NCI-H2171 (cell line): ENCODE data around the gene TRPM3.

Experiments used
- DNase-seq: peaks from one replicate; lab custom pipeline; 2025; lab: John Stamatoyannopoulos, UW

Gene TRPM3

DNA sequence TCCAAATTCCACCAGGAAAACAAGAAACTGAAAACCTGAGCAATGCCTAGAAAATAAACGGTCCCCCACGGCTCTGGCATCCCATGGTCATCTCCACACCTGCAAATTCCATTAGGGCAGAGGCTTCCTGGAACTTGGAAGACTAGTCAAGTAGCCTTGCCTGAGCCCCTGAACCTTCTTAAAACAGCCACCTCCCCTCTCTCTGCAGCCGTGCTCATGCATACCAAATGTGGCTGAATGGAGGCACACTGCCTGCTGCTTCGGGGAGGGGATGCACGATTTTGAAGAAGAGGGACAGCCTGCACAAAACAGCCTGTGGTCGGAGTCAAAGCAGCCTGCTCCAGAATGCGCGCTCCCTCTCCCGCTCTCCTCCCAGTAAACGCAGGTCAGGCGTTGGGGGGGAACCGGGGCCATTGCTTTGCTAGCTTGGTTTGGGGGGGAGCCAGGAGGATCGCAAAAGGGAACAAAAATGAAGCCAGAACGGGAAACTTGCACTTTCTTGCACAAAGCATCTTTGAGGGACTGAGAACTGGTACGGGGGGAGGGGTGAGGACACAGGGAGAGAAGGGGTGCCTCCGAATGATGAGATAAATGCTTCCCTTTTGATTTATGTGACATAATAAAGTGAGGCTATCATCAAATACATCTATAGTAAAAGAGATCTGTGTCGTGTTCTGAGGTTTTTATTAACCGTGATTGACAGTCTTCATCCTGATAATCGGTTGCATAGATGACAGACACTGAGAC lies at the start of gene TRPM3:
TRPM3 (minus strand) TSS at position 347 of the 747 bp plus-strand sequence; CDS start at position 80, 267 bp downstream.
- no peak for DNase-seq

DNA sequence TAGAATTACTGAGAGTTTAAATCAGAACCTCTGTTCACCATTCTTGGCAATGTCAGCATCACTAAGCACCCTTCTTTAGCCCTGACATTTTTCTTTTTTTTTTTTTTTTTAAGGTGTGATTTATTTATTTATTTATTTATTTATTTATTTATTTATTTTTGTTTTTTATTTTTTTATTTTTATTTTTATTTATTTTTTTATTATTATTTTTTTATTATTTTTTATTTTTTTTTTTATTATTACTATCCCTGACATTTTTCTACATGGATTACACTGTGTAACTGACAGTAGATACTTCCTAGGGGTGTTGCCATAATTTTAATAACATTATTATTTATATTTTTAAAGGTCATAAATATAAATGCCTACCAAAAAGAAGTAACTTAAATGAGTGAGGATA lies 47.0 kb upstream of the TRPM3 start:
- DNase-seq, result no peak

DNA sequence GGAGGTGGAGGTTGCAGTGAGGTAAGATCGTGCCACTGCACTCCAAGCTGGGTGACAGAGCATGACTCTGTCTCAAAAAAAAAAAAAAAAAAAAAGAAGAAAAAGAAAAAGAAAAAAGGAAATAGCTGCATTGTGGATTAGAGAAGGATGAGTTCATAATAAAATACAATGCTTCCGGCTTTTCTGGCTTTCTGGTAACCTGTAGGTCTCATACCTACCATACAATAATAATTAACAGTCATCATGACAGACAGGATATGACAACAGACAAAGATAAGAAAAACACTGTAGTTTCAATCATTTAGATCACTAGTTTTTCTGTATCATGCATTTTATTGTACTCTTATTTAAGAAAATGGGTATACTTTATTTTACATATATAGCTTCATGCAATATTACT lies 40.7 kb upstream of the TRPM3 start:
- no peak for DNase-seq

DNA sequence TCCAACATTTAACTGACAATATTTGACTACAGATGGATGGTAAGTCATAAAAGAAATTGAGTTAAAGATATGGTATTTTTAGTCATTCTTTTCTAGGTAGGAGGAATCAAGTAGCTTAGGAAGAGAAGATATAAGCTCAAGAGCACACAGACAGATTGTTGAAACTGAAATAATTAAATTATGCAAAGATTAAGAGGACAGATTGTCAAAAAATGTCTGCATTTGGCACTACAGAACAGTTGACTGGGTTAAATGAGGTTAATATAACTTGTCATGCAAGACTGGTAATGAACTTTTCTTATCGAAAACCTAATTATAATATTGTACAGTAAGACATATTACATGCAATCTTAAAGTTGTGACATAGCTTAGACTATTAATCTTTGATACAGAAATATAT lies 36.3 kb upstream of the TRPM3 start:
- no peak for DNase-seq

DNA sequence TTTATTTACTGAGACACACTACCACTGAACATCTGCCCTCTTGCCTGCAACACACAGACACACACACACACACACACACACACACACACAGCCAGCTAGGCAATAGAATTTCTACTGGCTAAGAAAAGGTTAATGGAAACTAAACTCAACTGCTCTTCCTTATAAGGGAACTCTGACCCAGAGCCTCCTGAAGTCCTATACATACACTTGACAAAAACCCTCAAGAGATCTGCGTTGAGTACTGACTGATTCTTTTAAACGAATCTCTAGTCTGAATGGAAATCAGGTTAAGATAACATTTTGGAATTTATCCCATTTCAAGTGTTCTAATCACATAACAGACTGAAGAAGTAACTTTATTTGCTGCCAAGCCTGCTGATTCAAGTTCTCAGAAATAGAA lies 25.9 kb upstream of the TRPM3 start:
- no peak for DNase-seq

DNA sequence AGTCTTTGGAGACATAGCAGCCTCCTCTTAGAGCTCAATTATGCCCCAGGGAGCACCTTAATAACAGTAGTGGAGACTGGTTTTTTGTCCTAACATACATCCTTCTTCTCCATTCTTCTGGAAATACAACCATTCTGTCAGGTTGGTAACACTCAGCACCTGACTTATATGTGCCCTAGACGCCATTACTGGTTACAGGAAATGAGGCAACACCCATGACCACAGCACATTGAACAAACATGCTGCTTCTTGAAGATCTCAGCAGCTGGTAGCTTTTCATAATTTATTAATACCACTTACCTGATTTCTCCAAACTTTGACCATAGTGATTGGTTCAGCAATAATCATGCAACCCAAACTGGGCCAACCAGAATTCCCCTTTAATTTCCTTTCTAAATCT lies 25.1 kb upstream of the TRPM3 start:
- no peak for DNase-seq

DNA sequence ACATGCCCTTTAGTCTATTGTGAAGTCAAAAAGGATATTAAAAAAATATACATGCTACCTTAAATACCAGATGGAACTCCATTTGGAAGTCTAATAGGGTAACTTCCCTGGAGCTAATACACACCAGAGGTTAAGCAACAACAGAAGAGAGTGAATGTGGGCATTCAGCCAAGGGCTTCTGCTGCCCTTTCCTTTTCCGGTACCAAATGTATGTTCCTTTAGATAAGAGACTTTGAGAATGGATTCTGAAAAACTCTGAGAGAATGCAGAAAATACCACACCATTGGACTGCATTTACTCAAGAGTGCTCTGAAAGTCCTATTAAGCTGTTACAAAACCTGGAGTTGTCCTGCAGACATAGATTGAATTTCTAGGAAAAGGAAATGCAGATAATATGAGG lies 23.8 kb upstream of the TRPM3 start:
- DNase-seq, result no peak

DNA sequence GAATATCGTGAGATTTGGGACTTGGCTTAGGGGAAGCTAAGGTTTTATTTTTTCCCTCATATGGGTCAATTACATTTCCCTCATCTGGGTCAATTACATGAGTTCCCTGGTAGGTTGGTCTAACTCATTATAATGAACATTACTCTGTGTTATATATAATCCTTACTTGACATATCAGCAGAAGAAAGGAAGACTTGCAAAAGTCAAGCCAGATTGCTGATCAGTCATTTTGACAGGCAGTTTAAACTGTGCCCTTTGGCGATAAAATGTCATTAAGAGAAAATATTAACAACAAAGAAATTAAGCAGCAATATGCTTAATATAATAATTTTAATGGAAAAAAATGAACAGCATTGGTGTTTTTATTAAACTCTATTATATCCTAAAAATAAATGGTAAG lies 23.1 kb upstream of the TRPM3 start:
- DNase-seq, result no peak

DNA sequence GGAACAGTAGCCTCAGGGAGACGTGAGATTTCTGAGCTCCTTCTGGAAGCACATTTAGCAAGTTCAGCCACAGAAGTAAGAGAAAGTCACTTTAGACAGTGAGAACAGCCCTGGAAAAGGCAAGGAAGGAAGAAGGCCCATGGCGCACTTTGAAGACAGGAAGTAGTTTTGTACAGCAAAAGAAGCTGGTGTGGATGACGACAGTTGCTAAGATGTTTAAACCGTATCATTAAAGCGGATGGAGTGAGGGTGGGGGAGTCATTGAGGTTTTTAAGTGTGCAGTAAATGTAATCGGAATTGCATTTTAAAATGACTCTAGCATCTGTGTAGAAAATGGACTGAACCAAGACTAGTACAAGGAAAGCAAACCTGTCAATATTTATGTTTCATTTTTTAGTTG lies 15.3 kb upstream of the TRPM3 start:
- no peak for DNase-seq

DNA sequence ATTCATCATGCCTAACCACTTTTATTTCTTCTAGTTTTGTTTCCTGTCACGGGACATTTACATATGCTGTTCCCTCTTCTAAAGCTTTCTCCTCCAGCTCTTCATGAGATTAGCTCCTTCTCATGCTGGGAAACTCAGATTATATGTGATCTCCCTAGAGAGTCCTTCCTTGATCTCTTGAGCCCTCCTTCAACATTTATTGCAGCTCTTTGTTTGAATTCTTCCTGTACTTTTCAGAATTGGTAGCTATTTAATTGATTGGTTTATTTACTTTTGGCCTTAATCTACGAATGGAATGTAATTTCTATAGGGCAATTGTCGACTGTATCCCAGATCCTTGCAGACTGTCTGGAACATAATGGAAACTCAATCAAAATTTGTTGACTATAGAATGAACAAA lies 9.7 kb upstream of the TRPM3 start:
- no peak for DNase-seq

DNA sequence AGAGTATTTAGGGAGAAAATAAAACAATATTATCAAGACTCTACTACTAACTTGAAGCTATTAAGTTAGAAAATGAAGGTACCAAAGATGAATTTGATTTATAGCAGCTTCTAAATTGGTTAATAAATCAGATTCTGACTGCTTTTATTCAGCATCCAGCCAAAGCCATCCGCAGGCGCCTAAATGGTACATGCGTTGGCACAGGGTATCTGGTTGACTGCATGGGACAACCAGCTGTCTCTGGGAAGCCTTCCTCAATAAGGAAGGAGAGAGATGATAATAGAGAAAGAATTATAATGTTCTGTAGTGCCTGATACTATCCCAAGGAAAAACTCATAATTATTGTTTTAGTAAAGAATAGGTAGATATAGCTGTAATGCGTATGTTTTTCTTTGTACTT lies 9.1 kb upstream of the TRPM3 start:
- no peak for DNase-seq

DNA sequence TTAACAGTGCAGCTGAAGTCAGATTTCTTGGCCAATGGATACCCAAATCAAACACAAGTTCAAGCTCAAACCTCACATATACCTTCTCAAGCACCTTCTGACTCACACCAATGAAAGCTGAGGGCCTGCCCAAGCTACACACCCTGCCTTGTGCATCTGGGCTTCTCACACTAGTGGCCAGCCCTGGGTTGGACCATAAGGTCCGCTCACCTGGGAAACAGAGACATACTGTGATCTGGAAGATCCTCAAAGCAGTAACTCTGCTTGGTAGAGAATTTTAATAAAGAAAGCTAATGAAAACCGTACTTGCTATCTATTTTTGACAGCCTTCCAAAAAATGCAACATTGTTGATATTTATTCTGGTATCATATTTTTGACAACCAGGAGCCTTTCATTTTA lies 7.4 kb upstream of the TRPM3 start:
- DNase-seq, result no peak

DNA sequence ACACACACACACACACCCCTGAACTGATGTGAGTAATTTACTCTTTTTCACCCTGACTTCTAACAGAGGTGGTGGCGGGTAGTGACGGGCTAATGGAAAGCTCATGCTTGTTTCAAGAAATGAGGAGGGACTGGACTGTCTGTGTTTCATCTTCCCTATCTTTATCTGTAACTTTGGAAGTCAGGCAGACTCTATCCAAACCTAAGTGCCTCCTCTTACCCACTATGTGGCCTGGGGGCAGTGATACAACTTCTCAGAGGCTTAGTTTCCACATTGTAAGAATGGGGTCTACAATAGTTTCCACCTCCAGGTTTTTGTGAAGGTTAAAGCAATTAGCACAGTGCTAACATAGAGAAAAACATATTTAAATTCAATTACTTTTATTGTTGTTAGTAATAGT lies 5.9 kb upstream of the TRPM3 start:
- no peak for DNase-seq

DNA sequence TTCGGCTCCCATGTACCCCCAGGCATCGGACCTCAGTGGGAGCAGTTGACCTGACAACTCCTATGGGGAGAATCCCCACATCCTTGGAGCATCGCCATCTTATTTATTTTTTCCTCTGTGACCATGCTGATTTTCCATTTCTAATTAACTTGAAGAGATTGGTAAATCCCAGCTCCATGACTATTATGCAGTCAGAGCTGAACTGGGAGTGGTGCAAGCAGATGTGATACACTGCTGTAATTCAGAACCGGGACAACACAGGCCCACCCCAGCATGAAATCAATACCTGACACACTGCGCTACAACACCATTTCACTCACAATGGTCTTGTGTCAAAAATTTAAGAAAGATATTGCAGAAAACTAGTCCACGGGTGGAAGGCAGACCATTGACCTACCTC lies 1.0 kb upstream of the TRPM3 start:
- no peak for DNase-seq

DNA sequence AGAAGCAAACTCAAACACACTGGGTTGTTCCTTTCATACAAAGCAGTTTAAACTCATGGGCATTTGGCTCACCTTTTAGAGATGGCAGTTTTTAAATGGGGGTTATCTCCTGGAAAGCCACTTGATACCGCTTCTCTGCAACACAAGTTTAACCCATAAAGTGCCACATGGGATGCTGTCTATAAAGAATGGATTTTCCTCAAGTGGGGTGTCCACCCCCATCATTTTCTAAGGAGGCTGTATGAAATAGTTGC lies 528 bp upstream of the TRPM3 start:
- no peak for DNase-seq

DNA sequence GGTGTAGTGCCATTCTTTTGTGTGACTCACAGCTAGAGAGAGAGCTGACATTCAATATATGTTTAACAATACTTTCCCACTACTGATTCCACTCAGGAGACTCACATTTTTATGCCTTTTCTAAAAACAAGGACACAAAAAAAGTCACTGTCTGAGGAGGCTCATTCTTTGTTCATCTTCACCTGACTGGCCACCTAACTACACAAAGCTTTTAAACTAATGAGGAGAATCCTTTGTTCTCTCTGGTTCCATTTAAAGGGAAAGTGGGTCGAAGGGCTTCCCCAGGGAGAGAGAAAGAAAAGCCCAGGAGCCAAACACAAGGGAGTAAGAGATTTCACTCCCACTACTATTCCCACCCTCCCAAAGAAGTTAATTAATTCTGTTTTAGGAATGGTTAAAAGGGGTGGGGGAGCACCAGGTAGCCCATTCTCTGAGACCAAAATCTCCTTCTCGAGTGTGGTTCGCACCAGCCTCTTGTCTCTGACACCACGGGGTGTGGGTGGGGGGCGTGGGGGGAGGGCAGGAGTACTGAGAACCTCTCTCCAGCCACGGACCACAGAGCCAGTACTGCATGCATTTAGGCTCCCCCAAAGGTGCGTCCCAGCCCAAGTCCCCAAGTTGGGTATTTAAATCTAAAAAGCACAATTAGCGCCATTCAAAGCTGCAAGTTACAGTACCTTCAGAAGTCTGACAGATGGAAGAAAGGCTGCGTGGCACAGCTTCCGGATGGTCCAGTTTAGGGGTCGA lies 747 bp downstream of the TRPM3 start:
- DNase-seq, result no peak

DNA sequence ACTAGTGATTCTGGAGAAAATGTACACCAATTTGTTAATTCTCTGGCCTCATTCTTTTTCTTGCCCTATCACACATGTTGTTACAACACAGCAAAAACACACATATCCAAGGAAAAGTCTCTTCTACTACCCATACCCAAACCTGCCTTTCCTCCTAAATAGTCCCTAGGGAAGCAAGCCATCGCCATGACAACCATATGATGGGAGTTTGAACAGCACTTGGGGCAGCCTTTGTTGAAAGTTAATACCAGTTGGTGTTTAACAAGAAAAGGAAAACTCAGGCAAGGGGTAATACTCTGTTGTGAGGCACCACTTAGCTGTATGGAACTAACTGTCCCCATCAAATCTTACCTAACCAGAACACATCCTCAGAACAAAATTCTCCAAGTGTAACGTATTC lies 1.7 kb downstream of the TRPM3 start:
- DNase-seq, result no peak

DNA sequence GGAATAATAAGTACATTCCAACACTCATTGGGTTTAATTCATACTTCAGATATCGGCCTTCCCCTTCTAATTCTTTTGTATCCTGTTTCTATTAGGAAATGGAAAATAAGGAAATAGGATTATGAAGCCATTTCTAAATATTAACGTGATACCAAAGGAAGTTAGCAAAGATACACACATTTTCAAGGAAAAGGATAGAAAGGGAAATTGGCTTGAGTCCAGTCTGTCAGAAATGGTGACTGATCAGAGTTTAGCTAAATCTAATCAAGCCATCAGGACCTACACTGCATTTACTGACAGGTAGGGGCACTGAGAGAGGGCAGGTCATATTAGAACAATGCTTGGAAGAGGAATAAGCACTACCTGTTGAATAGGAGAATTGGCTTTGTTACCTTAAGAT lies 3.1 kb downstream of the TRPM3 start:
- DNase-seq, result no peak

DNA sequence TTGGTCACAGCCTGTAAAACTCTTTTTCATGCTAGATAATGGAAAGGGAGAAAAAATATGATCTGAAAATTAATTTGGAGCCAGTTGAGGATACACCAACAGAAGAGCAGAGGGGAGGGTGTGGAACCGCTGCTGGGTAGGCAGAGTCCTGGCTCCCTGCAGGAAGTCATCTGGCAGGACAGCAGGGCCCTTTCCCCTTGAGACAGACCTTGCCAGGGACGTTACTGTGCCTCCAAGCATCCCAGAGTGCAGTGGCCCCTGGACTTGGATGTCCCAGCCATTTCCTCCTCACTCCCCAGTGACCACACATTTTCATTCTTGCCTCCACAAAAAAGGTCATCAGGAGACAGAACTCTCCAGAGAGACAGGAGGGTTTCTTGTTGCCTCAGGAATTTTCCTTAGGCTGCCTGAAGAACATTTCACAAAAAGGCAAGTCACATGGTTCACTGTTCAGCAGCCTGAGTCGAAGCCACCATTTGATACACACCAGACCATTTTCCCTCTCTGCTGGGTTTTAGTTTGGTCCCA lies 5.9 kb downstream of the TRPM3 start:
- DNase-seq, result no peak

DNA sequence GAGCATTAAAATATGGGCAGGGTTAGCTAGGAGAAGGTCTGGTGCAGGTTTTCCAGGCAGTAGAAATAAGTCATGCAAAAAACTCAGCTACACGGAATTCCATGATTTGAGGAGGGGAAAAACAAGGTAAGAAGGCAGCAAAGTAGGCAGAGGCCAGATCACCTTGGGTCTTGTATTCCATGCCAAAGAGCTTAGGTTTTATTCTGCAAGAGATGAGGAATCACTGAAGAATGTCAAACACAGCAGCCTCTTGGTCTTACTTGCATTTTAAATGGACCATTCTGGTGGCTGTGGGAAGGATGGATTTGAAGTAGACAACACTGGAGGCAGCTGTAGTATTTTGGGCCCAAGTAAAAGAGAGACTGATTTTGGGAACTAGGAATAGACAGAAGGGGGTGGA lies 8.6 kb downstream of the TRPM3 start:
- no peak for DNase-seq

DNA sequence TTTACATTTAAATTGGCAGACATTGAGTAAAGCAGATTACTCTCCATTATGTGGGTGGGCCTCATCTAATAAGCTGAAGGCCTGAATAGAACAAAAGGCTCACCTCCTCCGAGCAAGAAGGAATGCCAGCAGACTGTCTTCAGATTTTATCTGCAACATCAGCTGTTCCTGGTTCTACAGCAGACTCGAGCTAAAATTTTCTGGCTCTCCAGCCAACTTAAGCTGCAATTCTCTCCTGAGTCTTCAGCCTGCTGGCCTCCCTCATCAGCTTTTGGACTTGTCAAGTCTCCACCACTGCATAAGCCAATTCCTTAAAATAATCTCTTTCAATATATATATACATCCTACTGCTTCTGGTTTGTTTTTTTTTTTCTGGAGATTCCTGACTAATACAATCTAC lies 12.5 kb downstream of the TRPM3 start:
- DNase-seq, result no peak

DNA sequence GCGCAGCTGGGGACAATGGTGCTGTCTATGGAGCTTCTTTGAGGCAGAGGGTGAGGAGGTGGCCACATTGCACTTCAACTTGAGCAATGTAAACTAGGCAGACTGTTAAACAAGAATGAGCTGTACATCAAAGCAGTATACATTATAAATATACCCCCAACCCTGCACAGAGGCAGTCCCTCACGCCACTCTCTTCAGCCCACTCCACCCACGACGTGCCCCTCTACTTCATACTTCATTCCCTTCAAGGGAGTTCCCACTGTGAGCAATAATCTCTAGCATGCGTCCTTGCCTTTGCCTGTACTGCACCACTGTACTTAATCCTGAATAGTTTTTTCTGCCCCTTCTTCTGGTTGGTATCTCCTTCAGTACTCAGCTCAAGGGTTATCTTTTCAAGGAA lies 14.4 kb downstream of the TRPM3 start:
- DNase-seq, result no peak

DNA sequence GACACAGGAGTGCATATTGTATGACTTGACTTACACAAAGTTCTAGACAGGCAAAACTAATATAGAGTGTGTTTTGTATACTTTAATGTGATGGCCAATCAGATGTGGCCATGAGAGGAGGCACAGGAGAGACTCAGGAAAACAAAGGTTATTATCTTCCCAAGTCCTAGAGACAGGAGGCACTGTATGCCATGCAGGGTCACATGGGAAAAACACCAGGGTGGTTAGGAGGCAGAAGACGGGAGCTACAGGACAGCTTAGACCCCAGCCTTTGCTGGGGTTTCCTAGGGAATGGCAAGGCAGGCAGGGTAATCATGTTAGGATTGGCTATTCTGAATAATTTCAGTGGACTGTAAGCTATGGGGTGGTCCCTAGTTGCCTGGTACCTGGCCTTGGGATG lies 16.2 kb downstream of the TRPM3 start:
- DNase-seq, result no peak

DNA sequence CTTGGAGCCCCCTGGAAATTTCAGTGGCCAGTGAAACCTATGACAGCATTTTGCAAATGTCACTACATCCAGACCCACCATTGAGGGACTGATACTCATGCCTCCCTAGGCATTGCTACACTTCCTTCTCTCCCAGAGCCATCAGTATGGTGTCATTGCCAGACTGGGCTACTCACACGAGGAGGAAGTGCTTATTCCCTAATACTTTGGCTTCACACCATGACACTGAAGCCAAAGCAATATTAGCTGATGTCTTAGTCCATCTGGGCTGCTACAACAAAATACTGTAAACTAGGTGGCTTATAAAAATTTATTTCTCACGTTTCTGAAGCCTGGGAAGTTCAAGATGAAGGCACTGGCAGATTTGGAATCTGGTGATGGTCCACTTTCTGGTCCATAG lies 22.6 kb downstream of the TRPM3 start:
- no peak for DNase-seq
